Bronchial epithelial cell (primary cell): Measurements from ENCODE around the gene RAPGEF2. TPM values are rescaled to one million over a fixed set of nuclear protein-coding genes. Genes with fewer than 3 reads are reported as not detected.

Source experiments
- DNase-seq: peaks from one replicate; pipeline ENCODE4 v3.0.0-alpha.2; 2010; ENCODE audit warnings: low read depth
- FAIRE-seq: peaks from 2 replicates; lab custom pipeline; 2011; peaks lifted over from hg19 to GRCh38; lab: Jason Lieb, UNC
- H3K27me3 ChIP-seq: 2 replicates; pipeline ENCODE4 v1.5.1; 2011; ENCODE audit warnings: low read length; ENCODE audit not compliant: control insufficient read depth, insufficient read depth
- H3K36me3 ChIP-seq: 2 replicates; pipeline ENCODE4 v1.5.1; 2011; ENCODE audit warnings: low read length; ENCODE audit not compliant: control insufficient read depth, insufficient read depth
- H3K4me3 ChIP-seq: 2 replicates; pipeline ENCODE4 v1.5.1; 2011; ENCODE audit warnings: mild to moderate bottlenecking, low read depth, low read length, control low read depth
- CTCF ChIP-seq: IDR thresholded peaks from 2 replicates; pipeline ENCODE4 v1.5.1; 2011; ENCODE audit warnings: mild to moderate bottlenecking, moderate library complexity, low read length, control low read depth, inconsistent platforms; ENCODE audit not compliant: insufficient read depth, severe bottlenecking
- total RNA-seq: library from RNA; depleted of rRNA; stranded (reverse); fragments of >200 nt; gene quantifications from 2 replicates; pipeline ENCODE4 v1.2.1, GENCODE V29; 2014

RAPGEF2 gene
- total RNA-seq, 1 donor from 2014 or later = 37.6 TPM

GRCh38 chr4:159267869-159268285, 165.0 kb downstream of the RAPGEF2 start:
- Histone ChIP-seq H3K4me3 (no peak overlapping the region), H3K27me3 (no peaks in the 10 kb centered on the region), H3K36me3 (no peaks in the 10 kb centered on the region)
- TF ChIP-seq CTCF = no peak
- DNase-seq (no peak), FAIRE-seq (no peak)

- no peaks in the 10 kb centered on the region for H3K27me3 ChIP-seq
- no peak for TF ChIP-seq CTCF
- H3K36me3 ChIP-seq = no peaks in the 10 kb centered on the region
- no peak for FAIRE-seq
- no peak overlapping the region for H3K4me3 ChIP-seq
- DNase-seq = no peak
Measured at GRCh38 chr4:159268607-159269006, 165.7 kb downstream of the RAPGEF2 start.

GRCh38 chr4:159269116-159269515, 166.2 kb downstream of the RAPGEF2 start:
- H3K36me3 ChIP-seq = no peaks in the 10 kb centered on the region
- H3K4me3 ChIP-seq = no peak overlapping the region
- no peaks in the 10 kb centered on the region for H3K27me3 ChIP-seq
- FAIRE-seq = no peak
- DNase-seq = no peak
- no peak for TF ChIP-seq CTCF

- TF ChIP-seq CTCF = no peak
- no peak for FAIRE-seq
- DNase-seq = no peak
- Histone ChIP-seq H3K27me3 (no peaks in the 10 kb centered on the region), H3K4me3 (no peak overlapping the region), H3K36me3 (no peaks in the 10 kb centered on the region)
Measured at GRCh38 chr4:159269956-159270355, 167.1 kb downstream of the RAPGEF2 start.

GRCh38 chr4:159271856-159272255, 169.0 kb downstream of the RAPGEF2 start:
- Histone ChIP-seq H3K36me3 (no peaks in the 10 kb centered on the region), H3K4me3 (no peak overlapping the region), H3K27me3 (no peaks in the 10 kb centered on the region)
- DNase-seq (peak; percentile 61), FAIRE-seq (no peak)
- TF ChIP-seq CTCF = no peak

GRCh38 chr4:159272273-159273140, 169.6 kb downstream of the RAPGEF2 start:
- H3K4me3 ChIP-seq = no peak overlapping the region
- no peak for DNase-seq
- no peaks in the 10 kb centered on the region for H3K27me3 ChIP-seq
- no peak for FAIRE-seq
- no peaks in the 10 kb centered on the region for H3K36me3 ChIP-seq
- TF ChIP-seq CTCF = no peak
